Erythroblast (primary cell): ENCODE measurements around the gene IDH3A.

ENCODE experiments used
- GATA1 ChIP-seq: IDR thresholded peaks from 2 replicates; pipeline ENCODE4 v1.6.1; 2011; ENCODE audit warnings: low read depth, mild to moderate bottlenecking, control low read depth, low read length, moderate library complexity
- POLR2A ChIP-seq: IDR thresholded peaks from 2 replicates; pipeline ENCODE4 v1.6.1; 2011; ENCODE audit warnings: mild to moderate bottlenecking, low read length

DNA sequence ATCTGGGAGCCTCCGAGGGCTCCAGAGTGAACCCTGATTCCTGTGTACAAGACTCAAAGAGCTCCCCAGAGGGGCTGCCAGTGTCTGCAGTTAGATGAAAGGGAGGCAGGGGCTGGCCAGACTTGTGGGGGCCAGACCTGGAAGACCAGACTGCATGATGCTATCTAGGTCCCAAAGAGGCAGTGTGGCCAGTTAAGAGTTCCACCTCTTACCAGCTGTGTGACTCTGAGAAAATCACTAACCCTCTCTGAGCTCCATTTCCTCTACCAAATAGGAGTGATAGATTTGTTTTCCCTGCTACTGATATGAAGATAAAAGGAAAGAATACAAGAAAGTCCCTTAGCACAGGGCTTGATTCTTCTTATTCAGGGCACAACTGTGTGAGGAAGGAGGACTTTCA, 56.2 kb downstream of the IDH3A start:
- TF ChIP-seq POLR2A = no peak
- TF ChIP-seq GATA1 = no peak
